ENCODE measurements around the gene MAN1C1.

MAN1C1 gene

GRCh38 chr1:25790472-25790871, 173.9 kb downstream of the MAN1C1 start:
- no peak for DNase-seq

DNA sequence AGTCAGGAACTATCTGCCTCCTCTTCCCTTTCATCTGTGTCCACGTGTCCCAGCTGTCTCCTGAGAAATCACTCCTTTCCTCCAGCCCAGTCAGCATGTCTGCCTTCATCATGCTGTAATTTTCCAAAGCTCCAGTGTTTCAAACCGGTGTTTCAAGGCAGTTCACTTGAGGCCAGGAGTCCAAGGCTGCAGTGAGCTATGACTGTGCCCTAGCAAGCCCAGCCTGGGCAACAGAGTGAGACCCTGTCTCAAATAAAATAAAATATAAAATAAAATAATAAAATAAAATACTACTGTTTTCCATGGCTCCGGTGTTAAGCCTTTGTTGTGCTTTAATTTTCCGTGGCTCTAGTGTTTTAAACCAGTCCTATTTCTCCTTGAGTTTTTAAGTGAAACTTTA, 175.5 kb downstream of the MAN1C1 start:
- DNase-seq = no peak

- no peak for DNase-seq
Observed at GRCh38 chr1:25793585-25794170, 177.1 kb downstream of the MAN1C1 start.

DNA sequence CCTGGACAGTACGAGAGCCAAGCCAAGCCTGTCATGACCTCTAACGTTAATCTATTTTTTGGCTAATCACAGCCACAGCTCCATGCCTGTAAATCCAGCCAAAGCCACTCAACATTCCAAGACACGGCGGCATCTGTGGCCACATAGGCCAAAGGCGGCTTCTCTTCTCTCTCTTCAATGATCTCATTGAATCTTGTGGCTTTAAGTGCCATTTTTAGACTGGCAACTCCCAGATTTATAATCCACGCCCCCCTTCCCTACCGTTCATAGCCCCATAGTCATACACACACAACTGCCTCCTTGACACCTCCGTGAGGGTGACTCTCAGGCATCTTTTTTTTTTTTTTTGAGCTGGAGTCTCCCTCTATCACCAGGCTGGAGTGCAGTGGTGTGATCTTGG, 177.7 kb downstream of the MAN1C1 start:
- no peak for DNase-seq

- DNase-seq = no peak
Observed at GRCh38 chr1:25795211-25795610, 178.6 kb downstream of the MAN1C1 start.

DNA sequence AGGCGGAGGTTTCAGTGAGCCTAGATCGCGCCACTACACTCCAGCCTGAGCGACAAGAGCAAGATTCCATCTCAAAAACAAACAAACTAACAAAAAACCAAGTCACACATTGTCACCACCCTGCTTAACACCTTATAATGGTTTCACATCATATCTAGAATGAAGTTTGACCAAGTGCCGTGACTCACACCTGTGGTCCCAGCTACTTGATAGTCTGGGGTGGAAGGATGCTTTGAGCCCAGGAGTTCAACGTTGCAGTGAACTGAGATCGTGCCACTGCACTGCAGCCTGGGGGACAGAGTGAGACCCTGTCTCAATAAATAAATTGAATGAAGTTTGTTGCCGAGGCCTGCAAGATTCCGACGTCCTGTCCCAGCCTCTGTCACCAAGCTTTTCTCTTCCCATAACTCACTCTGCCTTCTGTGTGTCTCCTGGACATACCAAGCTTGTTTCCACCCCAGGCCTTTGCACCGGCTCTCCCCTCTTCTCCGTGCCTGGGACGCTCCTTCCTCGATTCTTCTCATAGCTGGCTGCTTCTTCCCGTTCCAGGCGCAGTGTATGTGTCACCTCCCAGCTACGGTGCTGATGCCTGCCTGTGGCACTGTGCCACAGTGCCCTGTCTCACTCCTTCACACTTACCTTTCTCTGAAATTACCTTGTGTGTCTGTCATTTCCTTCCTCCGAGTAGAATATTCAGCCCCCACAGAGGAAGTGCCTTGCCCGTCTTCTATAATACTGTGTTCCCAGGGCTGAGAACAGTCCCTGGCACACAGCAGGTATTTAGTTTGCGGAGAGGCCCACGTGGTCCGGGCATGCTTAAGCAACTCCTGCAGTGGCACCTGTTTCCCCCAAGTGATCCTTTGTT, 179.6 kb downstream of the MAN1C1 start:
- DNase-seq = peak; percentile 41

DNA sequence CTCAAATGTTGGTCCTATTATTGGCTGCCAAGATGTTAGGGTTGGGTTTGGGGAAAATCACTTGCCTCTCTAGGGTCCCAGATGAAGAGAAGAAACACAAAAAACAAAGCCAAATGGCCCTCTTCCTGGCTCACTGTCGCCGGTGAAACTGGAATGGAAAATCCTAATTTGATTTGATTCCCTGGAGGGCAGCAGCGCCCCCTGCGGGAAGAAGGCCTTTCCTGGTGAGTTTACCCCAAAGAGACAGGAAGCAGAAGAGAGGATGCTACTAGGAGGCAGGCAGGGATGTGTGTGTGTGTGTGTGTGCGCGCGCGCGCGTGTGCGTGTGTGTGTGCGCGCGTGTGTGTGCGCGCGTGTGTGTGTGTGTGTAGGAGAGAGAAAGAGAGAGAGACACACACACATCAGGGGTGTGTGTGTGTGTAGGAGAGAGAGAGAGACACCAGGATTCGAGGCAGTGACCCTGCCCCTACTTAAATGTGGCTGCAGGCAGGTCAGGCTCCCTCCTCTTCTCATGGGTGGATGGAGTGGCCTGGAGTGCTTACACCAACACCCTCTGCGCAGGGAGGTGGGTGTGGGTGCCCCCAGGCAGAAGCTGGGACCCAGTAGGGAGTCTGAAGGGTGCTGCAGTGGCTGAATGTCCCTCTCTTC, 180.3 kb downstream of the MAN1C1 start:
- peak; percentile 89 for DNase-seq

DNA sequence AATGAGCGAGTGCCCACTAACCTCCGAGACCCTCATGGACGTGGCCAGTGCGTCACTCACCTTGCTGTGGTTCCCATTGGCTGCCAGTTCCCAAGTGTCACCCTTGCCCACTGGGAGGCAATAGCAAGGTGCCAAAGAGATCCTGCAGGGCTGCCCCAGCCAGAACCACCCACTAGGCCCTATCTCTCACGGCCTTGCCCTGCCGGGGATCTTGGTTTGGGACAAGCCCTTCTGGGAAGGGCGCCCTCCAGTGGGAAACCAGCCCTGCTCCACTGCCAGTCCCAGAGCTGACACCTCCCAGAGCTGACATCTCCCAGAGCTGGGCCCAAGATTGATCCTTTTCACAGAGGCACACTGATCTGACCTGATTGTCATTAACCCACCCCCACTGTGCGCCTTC, 181.3 kb downstream of the MAN1C1 start:
- no peak for DNase-seq

DNA sequence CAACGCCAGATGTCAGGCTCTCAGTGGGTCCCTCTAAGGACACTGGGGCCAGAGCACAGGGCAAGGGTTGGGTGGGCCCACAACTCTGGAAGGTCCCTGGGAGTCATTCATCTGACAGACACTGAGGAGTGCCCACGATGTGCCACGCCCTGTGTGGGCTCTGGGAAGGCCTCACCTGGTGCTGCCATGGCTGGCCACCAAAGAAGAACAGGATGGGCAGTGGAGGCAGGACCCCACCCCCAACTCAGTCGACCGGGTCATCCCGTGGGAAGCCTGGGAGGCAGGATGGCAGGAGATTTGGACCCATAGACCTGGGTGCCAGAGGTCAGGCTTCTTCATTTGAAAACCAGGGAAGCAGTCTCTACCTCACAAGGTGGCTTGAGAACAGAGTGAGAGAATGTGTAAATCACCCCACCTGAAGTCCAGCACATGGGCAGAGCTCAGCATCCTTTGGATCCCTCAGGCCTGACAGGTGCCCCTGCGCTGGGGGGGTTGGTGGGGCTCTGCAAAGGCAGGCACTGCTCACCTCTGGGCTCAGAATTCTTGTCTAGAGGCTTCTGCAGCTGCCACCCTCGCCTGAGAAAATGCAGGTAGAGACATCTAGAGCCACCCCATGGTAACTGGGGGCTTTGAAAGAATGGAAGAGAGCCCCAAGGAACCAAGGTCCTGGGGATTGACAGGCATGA, 182.2 kb downstream of the MAN1C1 start:
- DNase-seq = no peak

GRCh38 chr1:25799352-25799934, 182.9 kb downstream of the MAN1C1 start:
- no peak for DNase-seq

GRCh38 chr1:25799935-25800702, 183.5 kb downstream of the MAN1C1 start, which contains the start of gene SELENON:
Gene SELENON (plus strand): TSS chr1:25800193. CDS start chr1:25800231, 38 bp downstream.
- DNase-seq = peak; percentile 57

GRCh38 chr1:25800703-25801377, 184.2 kb downstream of the MAN1C1 start:
- no peak for DNase-seq

- no peak for DNase-seq
Observed at GRCh38 chr1:25802915-25803314, 186.3 kb downstream of the MAN1C1 start.

- no peak for DNase-seq
Observed at GRCh38 chr1:25803368-25803767, 186.8 kb downstream of the MAN1C1 start.

DNA sequence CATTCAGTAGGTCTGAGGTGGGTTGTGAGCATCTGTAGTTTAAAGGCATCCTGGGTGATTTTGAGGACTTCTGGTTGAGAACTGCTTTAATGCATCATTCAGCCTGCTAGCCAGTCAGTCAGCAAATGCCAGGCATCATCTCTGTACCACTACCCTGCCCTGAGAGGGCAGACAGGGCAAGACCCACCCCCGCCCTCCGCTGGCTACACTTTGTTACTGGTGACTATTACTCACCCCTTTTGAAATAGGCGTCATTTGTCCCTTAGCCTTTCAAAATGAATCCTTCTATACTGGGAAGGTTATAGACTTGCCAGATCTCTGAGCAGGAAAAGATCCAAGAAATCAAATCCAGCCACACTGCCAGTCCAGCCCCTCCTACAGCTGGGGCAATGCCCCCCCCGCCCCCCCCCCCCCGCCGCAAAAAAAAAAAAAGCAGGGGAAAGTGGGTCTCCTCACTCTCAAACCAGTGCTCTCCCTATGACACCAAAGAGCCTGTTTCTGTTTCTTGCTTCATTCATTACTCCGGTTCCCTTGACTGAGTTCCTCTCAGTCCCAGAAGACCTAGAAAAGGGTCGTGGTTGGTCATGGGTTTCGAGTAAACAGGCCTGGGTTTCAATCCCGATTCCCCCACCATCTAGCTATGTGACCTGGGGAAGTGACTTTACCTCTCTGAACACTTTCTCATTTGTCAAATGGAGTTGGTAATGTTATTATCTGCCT, 187.8 kb downstream of the MAN1C1 start:
- no peak for DNase-seq

DNA sequence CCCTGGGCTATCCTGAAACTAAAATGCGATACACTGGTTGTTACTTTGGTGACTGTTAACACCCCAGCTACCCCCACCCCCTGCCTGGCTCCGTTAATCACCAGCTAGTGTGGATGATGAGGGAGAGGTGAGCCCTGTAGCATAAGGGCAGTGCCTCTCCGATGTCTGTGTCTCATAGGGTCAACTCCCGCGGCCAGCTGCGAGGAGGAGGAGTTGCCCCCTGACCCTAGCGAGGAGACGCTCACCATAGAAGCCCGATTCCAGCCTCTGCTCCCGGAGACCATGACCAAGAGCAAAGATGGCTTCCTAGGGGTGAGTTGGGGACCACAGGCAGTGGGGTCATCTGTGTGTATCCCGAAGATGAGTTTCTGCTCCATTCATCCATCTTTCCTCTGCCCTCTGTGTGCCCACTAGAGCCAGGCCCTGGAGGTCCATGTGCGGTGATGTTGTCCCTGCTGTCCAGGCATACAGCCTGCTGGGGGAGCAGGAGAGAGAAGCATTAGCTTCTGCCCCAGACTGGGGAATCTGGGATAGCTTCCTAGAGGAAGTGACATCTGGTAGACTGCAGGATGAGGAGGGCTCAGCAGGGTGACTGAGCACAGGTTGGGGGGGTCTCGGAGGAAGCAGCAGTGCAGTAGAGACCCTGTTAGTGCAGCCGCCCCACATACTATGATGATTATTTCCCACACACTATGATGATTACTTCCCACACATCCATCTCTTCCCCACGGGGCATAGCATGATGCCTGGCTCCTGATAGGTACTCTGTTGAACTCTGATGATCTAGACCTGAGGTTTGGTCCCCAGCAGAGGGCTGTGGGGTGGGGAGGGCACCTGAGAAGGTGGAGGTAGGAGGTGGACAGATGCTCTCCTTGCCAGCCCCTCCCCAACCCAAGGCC, 188.6 kb downstream of the MAN1C1 start:
- DNase-seq = no peak

- DNase-seq = no peak
Observed at GRCh38 chr1:25805863-25806225, 189.3 kb downstream of the MAN1C1 start.

DNA sequence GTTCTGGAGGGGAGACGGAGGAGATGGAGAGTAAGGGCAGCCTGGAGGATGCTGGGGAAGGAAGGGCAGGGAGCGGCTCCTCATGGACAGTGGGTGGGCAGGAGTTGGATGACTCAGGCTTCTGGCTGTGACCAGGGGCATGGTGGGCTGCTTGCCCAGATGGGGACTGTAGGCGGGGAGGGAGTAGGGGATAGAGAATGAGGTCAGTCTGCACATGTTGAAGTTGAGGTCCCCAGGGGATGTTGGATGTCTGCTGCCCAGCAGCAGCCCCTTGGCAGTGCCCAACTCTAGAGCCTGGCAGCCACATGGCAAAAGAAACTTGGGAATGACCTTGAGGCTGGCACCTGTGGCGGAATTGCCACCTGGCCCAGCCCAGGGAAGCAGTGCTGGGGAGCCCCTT, 189.8 kb downstream of the MAN1C1 start:
- DNase-seq = no peak

DNA sequence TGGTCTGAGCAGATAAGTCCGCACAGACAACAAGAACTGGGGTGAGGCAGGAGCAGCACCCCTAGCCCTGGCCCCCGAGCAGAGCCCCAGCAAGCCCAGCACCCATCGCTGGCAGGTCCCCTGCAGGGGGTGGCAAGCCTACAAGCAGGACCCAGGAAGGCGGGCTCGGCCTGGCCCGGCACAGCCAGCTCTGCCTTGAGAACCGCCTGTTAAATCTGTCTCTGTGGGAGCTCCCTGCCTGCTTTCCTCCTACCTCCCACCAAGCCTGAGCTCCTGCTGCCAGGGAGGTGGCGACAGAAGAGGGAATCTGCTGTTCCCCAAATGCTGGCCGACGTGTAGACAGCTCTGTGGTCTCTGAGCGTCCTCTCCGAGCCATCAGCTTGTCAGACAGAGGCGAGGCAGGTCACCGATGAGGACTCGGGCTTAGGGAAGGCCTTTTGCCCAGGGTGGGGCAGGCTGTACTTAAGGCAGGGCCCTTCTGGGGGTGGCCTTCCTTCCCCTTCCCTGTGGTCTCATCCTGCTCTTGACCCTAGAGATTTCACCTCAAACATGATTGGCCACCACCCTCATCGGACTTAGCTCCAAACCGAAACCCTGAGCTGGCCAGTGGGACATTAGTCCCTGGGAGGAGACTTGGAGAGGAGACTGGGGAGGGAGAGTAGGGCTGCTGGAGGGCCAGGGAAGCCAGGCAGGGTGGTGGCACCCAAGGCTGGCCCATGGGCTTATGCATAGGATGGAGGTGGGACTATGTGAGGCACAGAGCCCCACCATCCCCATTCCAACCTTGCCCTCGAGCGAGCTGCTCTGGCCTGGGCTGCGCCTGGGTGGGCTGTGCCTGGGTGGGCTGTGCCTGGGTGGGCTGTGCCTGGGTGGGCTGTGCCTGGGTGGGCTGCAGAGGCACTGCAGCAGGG, 191.1 kb downstream of the MAN1C1 start:
- no peak for DNase-seq

Data from activated T-cell treated with anti-CD3 and anti-CD28 coated beads, Interleukin-2, amount 50 U/mL, for 1 hour (primary cell).